IPS-11a (cell line): ENCODE measurements around the gene FAM184B.

ENCODE experiments used
- H3K4me3 ChIP-seq: one replicate; pipeline ENCODE4 v1.5.1; 2013; ENCODE audit warnings: low read depth, low read length, control low read depth

The FAM184B gene

GRCh38 chr4:17646693-17647092 is 134.7 kb downstream of the FAM184B start:
- no peak overlapping the region for H3K4me3 ChIP-seq

GRCh38 chr4:17642398-17642783 is 139.0 kb downstream of the FAM184B start:
- H3K4me3 ChIP-seq = no peak overlapping the region

GRCh38 chr4:17639136-17639535 is 142.3 kb downstream of the FAM184B start:
- H3K4me3 ChIP-seq = no peak overlapping the region

GRCh38 chr4:17636696-17637622 is 144.5 kb downstream of the FAM184B start:
- no peak overlapping the region for H3K4me3 ChIP-seq

- H3K4me3 ChIP-seq = no peak overlapping the region
Observed at GRCh38 chr4:17636341-17636695, 145.1 kb downstream of the FAM184B start.

- H3K4me3 ChIP-seq = no peak overlapping the region
Observed at GRCh38 chr4:17635056-17635455, 146.4 kb downstream of the FAM184B start.

- H3K4me3 ChIP-seq = no peak overlapping the region
Observed at GRCh38 chr4:17633600-17633999, 147.8 kb downstream of the FAM184B start.

- no peak overlapping the region for H3K4me3 ChIP-seq
Observed at GRCh38 chr4:17630228-17630627, 151.2 kb downstream of the FAM184B start.

GRCh38 chr4:17624821-17625220 is 156.6 kb downstream of the FAM184B start:
- H3K4me3 ChIP-seq = no peak overlapping the region

- no peak overlapping the region for H3K4me3 ChIP-seq
Observed at GRCh38 chr4:17623451-17624001, 157.9 kb downstream of the FAM184B start.

GRCh38 chr4:17619416-17620105 is 161.9 kb downstream of the FAM184B start:
- no peak overlapping the region for H3K4me3 ChIP-seq

- H3K4me3 ChIP-seq = no peak overlapping the region
Observed at GRCh38 chr4:17618926-17619325, 162.5 kb downstream of the FAM184B start.

- no peak overlapping the region for H3K4me3 ChIP-seq
Observed at GRCh38 chr4:17616283-17616682, 165.1 kb downstream of the FAM184B start.

GRCh38 chr4:17614416-17615299 is 166.8 kb downstream of the FAM184B start, which contains the start of gene MED28:
MED28 (plus strand) TSS chr4:17614641; CDS start chr4:17614655, 14 bp downstream.
- H3K4me3 ChIP-seq = peak within 1 kb of the TSS; percentile 96

- peak overlapping the region; percentile 96 for H3K4me3 ChIP-seq
Observed at GRCh38 chr4:17613761-17614415, 167.5 kb downstream of the FAM184B start.

- H3K4me3 ChIP-seq = no peak overlapping the region
Observed at GRCh38 chr4:17605236-17605635, 176.2 kb downstream of the FAM184B start.

GRCh38 chr4:17599826-17600225 is 181.6 kb downstream of the FAM184B start:
- no peak overlapping the region for H3K4me3 ChIP-seq

- no peak overlapping the region for H3K4me3 ChIP-seq
Observed at GRCh38 chr4:17597517-17597916, 183.9 kb downstream of the FAM184B start.

GRCh38 chr4:17595471-17596005 is 185.9 kb downstream of the FAM184B start:
- H3K4me3 ChIP-seq = no peak overlapping the region

- H3K4me3 ChIP-seq = no peak overlapping the region
Observed at GRCh38 chr4:17589355-17589754, 192.1 kb downstream of the FAM184B start.
